B cell (primary cell): ENCODE results near the gene GDA. TPM values are rescaled to one million over a fixed set of nuclear protein-coding genes. Genes with fewer than 3 reads are reported as not detected.

Experiments
- ATAC-seq: fragments of 200-7000 bp; cut with Tn5 transposase; one replicate; pipeline ENCODE4 v1.10.0; 2021; ENCODE audit warnings: low read depth, mild to moderate bottlenecking, moderate number of reproducible peaks, moderate library complexity
- CTCF ChIA-PET: fragments of 350-600 bp; sonication (Branson Sonifier 250); formaldehyde crosslinking; loops from one replicate; lab custom pipeline; 2021; ENCODE audit warnings: antibody characterized with exemption, inconsistent platforms; lab: Charles Lee
- POLR2A ChIA-PET: fragments of 350-600 bp; sonication (Branson Sonifier 250); formaldehyde crosslinking; loops from one replicate; lab custom pipeline; 2021; ENCODE audit warnings: antibody characterized with exemption; lab: Charles Lee
- DNase-seq: peaks from one replicate; pipeline ENCODE4 v3.0.0; 2013
- H2AFZ ChIP-seq: 2 replicates; pipeline ENCODE4 v1.6.1; 2012; ENCODE audit warnings: mild to moderate bottlenecking, low read depth, low read length; ENCODE audit not compliant: insufficient read depth, poor library complexity, severe bottlenecking
- H3K27ac ChIP-seq, 2 donors: 1 replicate in 1 of 2; 2 replicates in 1 of 2; pipeline ENCODE4 v1.5.1; 2012 to 2013; ENCODE audit warnings: low read length in 2 of 2, mild to moderate bottlenecking in 2 of 2, moderate library complexity in 1 of 2
- H3K27me3 ChIP-seq, 4 experiments: fragments of 200-600 bp in 1 of 4; sonication (generic) in 1 of 4; replicated peaks in 1 of 4; 1 replicate in 2 of 4; 2 replicates in 2 of 4; pipeline versions ENCODE4 v1.6.1 to v1.7.0; 2013 to 2016; ENCODE audit warnings: low read length in 3 of 4, mild to moderate bottlenecking in 2 of 4, mixed read lengths in 1 of 4, moderate library complexity in 1 of 4; ENCODE audit not compliant: insufficient read depth in 4 of 4, control insufficient read depth in 3 of 4; ENCODE audit errors: control extremely low read depth in 1 of 4
- H3K36me3 ChIP-seq, 2 experiments: replicated peaks in 1 of 2; 1 replicate in 1 of 2; 2 replicates in 1 of 2; pipeline versions ENCODE4 v1.6.1 to v1.7.1; 2013; ENCODE audit warnings: low read length in 1 of 2; ENCODE audit not compliant: insufficient read depth in 2 of 2, control insufficient read depth in 1 of 2; ENCODE audit errors: control extremely low read depth in 1 of 2, extremely low read depth in 1 of 2
- H3K4me1 ChIP-seq, 2 donors: fragments of 200-600 bp in 1 of 2; sonication (generic) in 1 of 2; 1 replicate in 1 of 2; 2 replicates in 1 of 2; pipeline versions ENCODE4 v1.5.1 to v1.6.1; 2013 to 2017; ENCODE audit warnings: low read length in 2 of 2; ENCODE audit not compliant: control insufficient read depth in 2 of 2, insufficient read depth in 2 of 2
- H3K4me2 ChIP-seq: replicated peaks from 2 replicates; pipeline ENCODE3; 2012; ENCODE audit warnings: mild to moderate bottlenecking, low read depth, low read length; ENCODE audit not compliant: poor library complexity, severe bottlenecking
- H3K4me3 ChIP-seq, 5 experiments: fragments of 200-600 bp in 1 of 5; sonication (generic) in 1 of 5; 1 replicate in 3 of 5; 2 replicates in 2 of 5; pipeline versions ENCODE4 v1.5.1 to v1.7.0; 2011 to 2016; ENCODE audit warnings: low read length in 4 of 5, mild to moderate bottlenecking in 4 of 5, low read depth in 2 of 5, control low read depth in 1 of 5, moderate library complexity in 1 of 5; ENCODE audit not compliant: insufficient read depth in 1 of 5; ENCODE audit errors: control extremely low read depth in 1 of 5, extremely low read depth in 1 of 5
- H3K79me2 ChIP-seq: fragments of 200-600 bp; sonication (generic); one replicate; pipeline ENCODE4 v1.6.0; 2016; ENCODE audit warnings: low read length; ENCODE audit not compliant: control insufficient read depth, insufficient read depth
- H3K9ac ChIP-seq: fragments of 200-600 bp; sonication (generic); 2 replicates; pipeline ENCODE4 v1.6.1; 2017; ENCODE audit warnings: mild to moderate bottlenecking, low read length, moderate library complexity
- H3K9me3 ChIP-seq, 3 donors: one replicate each; pipeline versions ENCODE4 v1.6.1 to v1.7.1; 2013; ENCODE audit warnings: low read length in 2 of 3; ENCODE audit not compliant: control insufficient read depth in 2 of 3, insufficient read depth in 1 of 3; ENCODE audit errors: control extremely low read depth in 1 of 3
- H4K20me1 ChIP-seq: 2 replicates; pipeline ENCODE4 v1.6.0; 2012; ENCODE audit warnings: mild to moderate bottlenecking, low read length; ENCODE audit not compliant: insufficient read depth, control insufficient read depth, poor library complexity, severe bottlenecking
- H3K27ac Mint-ChIP-seq: one replicate; pipeline ENCODE4 v1.8.0; 2021; ENCODE audit warnings: mixed read lengths
- H3K27me3 Mint-ChIP-seq: one replicate; pipeline ENCODE4 v1.8.0; 2021; ENCODE audit warnings: mixed read lengths
- H3K4me1 Mint-ChIP-seq: one replicate; pipeline ENCODE4 v1.8.0; 2021; ENCODE audit warnings: mixed read lengths
- H3K4me3 Mint-ChIP-seq: one replicate; pipeline ENCODE4 v1.8.0; 2021; ENCODE audit warnings: mixed read lengths
- H3K9me3 Mint-ChIP-seq: one replicate; pipeline ENCODE4 v1.8.0; 2022; ENCODE audit warnings: mixed read lengths; ENCODE audit not compliant: insufficient read depth
- EZH2 ChIP-seq: IDR thresholded peaks from 2 replicates; pipeline ENCODE4 v1.6.1; 2012; ENCODE audit warnings: borderline replicate concordance, low read depth, mild to moderate bottlenecking, moderate library complexity, low read length; ENCODE audit not compliant: insufficient read depth, poor library complexity, severe bottlenecking
- WGBS: methylation state at CpG from one replicate; pipeline ENCODE4 v1.1.5; 2013; ENCODE audit warnings: missing lambda C conversion rate; ENCODE audit not compliant: insufficient coverage; 5-methylcytosine and 5-hydroxymethylcytosine counted together
- intact Hi-C: fragments of 100-400 bp; cut with micrococcal nuclease; formaldehyde crosslinking; loops from one replicate; pipeline ENCODE4 v1.10.0; 2022
- polyA plus RNA-seq: library from polyadenylated mRNA; depleted of rRNA; stranded (reverse); fragments of >200 nt; gene quantifications from 2 replicates; pipeline ENCODE4 v1.2.3, GENCODE V29; 2012
- total RNA-seq, 2 donors: library from RNA; stranded (reverse); fragments of 120-200 nt in 1 of 2; gene quantifications; 1 replicate in 1 of 2; 2 replicates in 1 of 2; pipeline versions ENCODE4 v1.2.3 to v1.2.4, GENCODE V29; 2013 to 2022
- TF ChIP-seq, protein P1 (sequence below): fragments of 200-600 bp; IDR thresholded peaks from one replicate; pipeline ENCODE4 v1.8.0; 2022; ENCODE audit warnings: antibody characterized with exemption, mild to moderate bottlenecking

Gene GDA
- total and polyA plus RNA-seq, 2 donors (not counting 1 experiment from before 2014, with no cell fraction given) = not detected

DNA sequence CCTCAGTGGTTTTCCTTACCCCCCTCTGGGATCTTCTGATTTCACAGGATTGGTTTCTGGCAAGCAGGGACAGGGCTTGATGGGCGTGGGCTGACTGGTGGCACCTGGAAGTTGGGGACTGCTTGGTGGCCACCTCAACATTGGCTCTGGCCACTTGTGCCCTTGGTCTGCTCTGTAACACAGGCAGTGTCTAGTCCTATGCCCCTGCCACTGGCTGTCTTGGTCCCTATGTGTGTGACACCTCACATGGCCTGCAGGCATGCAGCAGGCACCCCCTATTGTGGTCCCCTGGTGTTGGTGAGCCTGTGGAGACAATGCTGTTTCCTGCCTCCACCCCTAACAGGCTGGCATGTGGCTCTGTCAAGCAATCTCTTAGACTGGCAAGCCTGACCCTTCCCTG lies 71.3 kb downstream of the GDA start:
- no peak overlapping the region for H3K4me3 Mint-ChIP-seq
- H3K4me1 Mint-ChIP-seq = no peaks in the 10 kb centered on the region
- Histone ChIP-seq H3K36me3 (no peaks in the 10 kb centered on the region), H3K27ac (no peak overlapping the region), H4K20me1 (no peaks in the 10 kb centered on the region), H2AFZ (no peak overlapping the region), H3K4me2 (no peak overlapping the region), H3K4me3 (no peak overlapping the region), H3K9ac (no peak overlapping the region), H3K4me1 (no peaks in the 10 kb centered on the region), H3K79me2 (no peaks in the 10 kb centered on the region), H3K27me3 (peaks cover 0 to 2% (median 0%) of the 10 kb centered on the region in 4 experiments), H3K9me3 (no peaks in the 10 kb centered on the region)
- CTCF ChIA-PET = no interaction called here
- 77% methylated on average over 1 of the region's 1 CpG for WGBS
- DNase-seq (no peak), ATAC-seq (no peak)
- peaks cover 13% of the 10 kb centered on the region for H3K27me3 Mint-ChIP-seq
- no peaks in the 10 kb centered on the region for H3K9me3 Mint-ChIP-seq
- TF ChIP-seq EZH2 = no peak
- TF ChIP-seq, protein P1, sequence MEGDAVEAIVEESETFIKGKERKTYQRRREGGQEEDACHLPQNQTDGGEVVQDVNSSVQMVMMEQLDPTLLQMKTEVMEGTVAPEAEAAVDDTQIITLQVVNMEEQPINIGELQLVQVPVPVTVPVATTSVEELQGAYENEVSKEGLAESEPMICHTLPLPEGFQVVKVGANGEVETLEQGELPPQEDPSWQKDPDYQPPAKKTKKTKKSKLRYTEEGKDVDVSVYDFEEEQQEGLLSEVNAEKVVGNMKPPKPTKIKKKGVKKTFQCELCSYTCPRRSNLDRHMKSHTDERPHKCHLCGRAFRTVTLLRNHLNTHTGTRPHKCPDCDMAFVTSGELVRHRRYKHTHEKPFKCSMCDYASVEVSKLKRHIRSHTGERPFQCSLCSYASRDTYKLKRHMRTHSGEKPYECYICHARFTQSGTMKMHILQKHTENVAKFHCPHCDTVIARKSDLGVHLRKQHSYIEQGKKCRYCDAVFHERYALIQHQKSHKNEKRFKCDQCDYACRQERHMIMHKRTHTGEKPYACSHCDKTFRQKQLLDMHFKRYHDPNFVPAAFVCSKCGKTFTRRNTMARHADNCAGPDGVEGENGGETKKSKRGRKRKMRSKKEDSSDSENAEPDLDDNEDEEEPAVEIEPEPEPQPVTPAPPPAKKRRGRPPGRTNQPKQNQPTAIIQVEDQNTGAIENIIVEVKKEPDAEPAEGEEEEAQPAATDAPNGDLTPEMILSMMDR = no peak
- intact Hi-C loops = no loop called here
- POLR2A ChIA-PET = no interaction called here
- no peak overlapping the region for H3K27ac Mint-ChIP-seq

DNA sequence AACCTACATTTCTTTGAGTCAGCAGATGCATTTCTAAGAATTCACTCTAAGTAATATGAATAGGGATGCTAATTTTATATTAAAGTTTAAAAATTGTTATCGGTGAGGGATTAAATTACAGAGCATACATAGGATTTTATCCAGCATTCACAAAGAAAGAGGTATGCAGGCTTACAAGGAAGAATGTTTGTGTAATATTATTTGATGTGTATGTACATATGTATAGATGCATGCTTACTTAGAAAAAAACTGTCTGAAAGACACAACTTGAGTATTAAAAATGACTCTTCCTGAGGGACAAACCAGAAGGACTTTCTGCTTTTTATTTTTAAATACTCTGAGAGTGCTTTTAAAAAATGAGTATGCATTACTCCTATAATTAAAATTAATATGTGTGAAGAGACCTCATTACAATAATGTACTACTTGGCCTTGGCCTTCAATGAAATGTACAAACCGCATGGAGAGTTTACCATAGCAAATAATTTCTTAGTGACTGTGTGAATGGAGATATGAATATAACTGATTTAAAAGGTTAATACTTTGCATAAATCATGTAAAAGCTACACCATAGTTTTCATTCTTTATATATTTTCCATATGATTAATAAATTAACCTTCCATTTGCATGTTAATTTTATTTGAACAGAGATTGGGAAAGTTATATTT lies 77.0 kb downstream of the GDA start:
- TF ChIP-seq, protein P1 = no peak
- no peak for TF ChIP-seq EZH2
- no peak overlapping the region for H3K4me2 ChIP-seq
- H2AFZ ChIP-seq = no peak overlapping the region
- intact Hi-C loops = no loop called here
- H3K27me3 ChIP-seq = peaks cover 0 to 2% (median 0%) of the 10 kb centered on the region in 4 experiments
- no peaks in the 10 kb centered on the region for H3K36me3 ChIP-seq
- no peaks in the 10 kb centered on the region for H3K4me1 ChIP-seq
- Mint-ChIP-seq H3K27me3 (peaks cover 18% of the 10 kb centered on the region), H3K4me3 (no peak overlapping the region), H3K9me3 (no peaks in the 10 kb centered on the region), H3K4me1 (no peaks in the 10 kb centered on the region), H3K27ac (no peak overlapping the region)
- CTCF ChIA-PET = no interaction called here
- no peaks in the 10 kb centered on the region for H3K9me3 ChIP-seq
- no peak overlapping the region for H3K4me3 ChIP-seq
- WGBS = no CpG with 5 or more reads among the region's 2 CpGs
- H3K79me2 ChIP-seq = no peaks in the 10 kb centered on the region
- no peak overlapping the region for H3K9ac ChIP-seq
- POLR2A ChIA-PET = no interaction called here
- H4K20me1 ChIP-seq = no peaks in the 10 kb centered on the region
- H3K27ac ChIP-seq = no peak overlapping the region
- no peak for ATAC-seq
- no peak for DNase-seq
